ENCODE measurements around the gene LYRM2. TPM values are rescaled to one million over a fixed set of nuclear protein-coding genes. Genes with fewer than 3 reads are reported as not detected.

The LYRM2 gene
- total and polyA plus RNA-seq, 9 of the 15 experiments (the other 6 are each of a cell fraction or from before 2014, with no cell fraction given): 13.9 to 115 (median 42.9) TPM

DNA sequence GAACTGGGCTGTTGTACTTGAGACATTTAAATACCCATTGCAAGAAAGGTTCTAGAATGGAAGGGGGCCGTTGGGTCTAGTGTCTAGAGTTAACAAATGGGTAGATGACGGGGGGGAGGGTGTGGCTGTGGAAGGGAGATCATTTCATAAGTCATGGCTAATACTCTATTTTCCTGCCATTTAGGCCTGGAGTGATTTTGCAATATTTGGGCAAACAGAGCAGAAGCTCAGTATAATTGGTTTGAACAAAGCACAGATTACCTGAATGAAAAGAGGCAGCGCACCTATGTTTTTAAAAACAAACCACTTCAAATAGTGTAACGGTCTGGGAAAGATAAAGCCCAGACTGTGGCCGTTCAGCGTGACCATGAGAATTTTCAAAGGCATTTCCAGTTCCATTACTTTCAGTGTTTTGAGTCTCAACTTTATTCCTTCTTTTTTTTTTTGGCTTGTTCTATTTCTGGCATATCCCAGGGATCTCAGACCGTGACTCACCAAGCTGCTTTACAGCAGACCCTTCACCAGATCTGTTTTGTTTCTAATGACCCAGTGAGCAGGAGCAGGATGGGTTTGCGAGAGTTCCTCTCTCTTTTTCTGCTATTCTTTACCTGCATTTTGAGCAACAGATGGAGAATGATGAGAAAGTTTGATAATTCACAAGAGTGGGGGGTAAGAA, 73.7 kb downstream of the LYRM2 start:
- Histone ChIP-seq H3K27me3 (ENCODE audit: control insufficient read depth in 2 of 2, insufficient read depth in 2 of 2, low read length in 2 of 2) (peaks cover 35 to 36% of the 10 kb centered on the region in 2 experiments), H3K4me2 (ENCODE audit: insufficient read depth, low read length) (no peak overlapping the region), H3K4me3 (no peak overlapping the region), H3K79me2 (ENCODE audit: control insufficient read depth, insufficient read depth, low read length) (no peaks in the 10 kb centered on the region), H3K36me3 (ENCODE audit: control insufficient read depth, insufficient read depth, low read length) (no peaks in the 10 kb centered on the region), H3K9ac (ENCODE audit: insufficient read depth in 1 of 2, low read depth in 2 of 2, low read length in 2 of 2) (no peak overlapping the region), H3K9me3 (replicated peaks; ENCODE audit: control insufficient read depth, insufficient read depth, low read depth, low read length) (no peaks in the 10 kb centered on the region), H3K4me1 (replicated peaks in 1 of 2; ENCODE audit: control insufficient read depth in 2 of 2, insufficient read depth in 2 of 2, low read length in 2 of 2) (no peaks in the 10 kb centered on the region), H4K20me1 (replicated peaks; ENCODE audit: control insufficient read depth, insufficient read depth, low read length) (no peaks in the 10 kb centered on the region), H2AFZ (ENCODE audit: low read depth, low read length) (no peak overlapping the region), H3K27ac (ENCODE audit: extremely low read depth, low read depth, low read length) (no peak overlapping the region), H3K9me1 (ENCODE audit: control insufficient read depth, insufficient read depth, low read length) (no peaks in the 10 kb centered on the region)
- intact Hi-C loops (cut with micrococcal nuclease): no loop called here
- ATAC-seq: no peak
- no peak for FAIRE-seq
- BruUV-seq (replicated peaks): no TSS peak
- in situ Hi-C loops (cut with MboI): no loop called here
- POLR2A ChIA-PET: no interaction called here
- DNase-seq (ENCODE audit: extremely low read depth in 1 of 4, low spot score in 3 of 4): no peak
- WGBS (ENCODE audit: insufficient coverage, low coverage, missing lambda C conversion rate): 0% methylated on average over 8 of the region's 8 CpGs
- TF ChIP-seq PCBP2 (IDR thresholded peaks at IDR 0.05; ENCODE audit: low read depth, low read length, poor library complexity, severe bottlenecking) (no peak), ZNF316 (IDR thresholded peaks at IDR 0.05) (no peak), EWSR1 (IDR thresholded peaks at IDR 0.05; ENCODE audit: borderline replicate concordance, low read depth, partially characterized antibody) (no peak), BCOR (IDR thresholded peaks at IDR 0.05) (no peak), FOXJ3 (CRISPR knock-in tag; IDR thresholded peaks at IDR 0.05) (no peak), ZNF133 (CRISPR knock-in tag; IDR thresholded peaks at IDR 0.05) (no peak), HDGF (IDR thresholded peaks at IDR 0.05) (no peak), NCOR1 (IDR thresholded peaks at IDR 0.05) (no peak), RFX1 (IDR thresholded peaks at IDR 0.05) (no peak), GTF2A2 (tag; IDR thresholded peaks at IDR 0.05) (no peak), ZNF764 (CRISPR knock-in tag; IDR thresholded peaks at IDR 0.05; ENCODE audit: low read depth) (no peak)
- TF ChIP-seq, protein P1, sequence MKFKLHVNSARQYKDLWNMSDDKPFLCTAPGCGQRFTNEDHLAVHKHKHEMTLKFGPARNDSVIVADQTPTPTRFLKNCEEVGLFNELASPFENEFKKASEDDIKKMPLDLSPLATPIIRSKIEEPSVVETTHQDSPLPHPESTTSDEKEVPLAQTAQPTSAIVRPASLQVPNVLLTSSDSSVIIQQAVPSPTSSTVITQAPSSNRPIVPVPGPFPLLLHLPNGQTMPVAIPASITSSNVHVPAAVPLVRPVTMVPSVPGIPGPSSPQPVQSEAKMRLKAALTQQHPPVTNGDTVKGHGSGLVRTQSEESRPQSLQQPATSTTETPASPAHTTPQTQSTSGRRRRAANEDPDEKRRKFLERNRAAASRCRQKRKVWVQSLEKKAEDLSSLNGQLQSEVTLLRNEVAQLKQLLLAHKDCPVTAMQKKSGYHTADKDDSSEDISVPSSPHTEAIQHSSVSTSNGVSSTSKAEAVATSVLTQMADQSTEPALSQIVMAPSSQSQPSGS (CRISPR knock-in tag; IDR thresholded peaks at IDR 0.05): no peak
- TF ChIP-seq, protein P2, sequence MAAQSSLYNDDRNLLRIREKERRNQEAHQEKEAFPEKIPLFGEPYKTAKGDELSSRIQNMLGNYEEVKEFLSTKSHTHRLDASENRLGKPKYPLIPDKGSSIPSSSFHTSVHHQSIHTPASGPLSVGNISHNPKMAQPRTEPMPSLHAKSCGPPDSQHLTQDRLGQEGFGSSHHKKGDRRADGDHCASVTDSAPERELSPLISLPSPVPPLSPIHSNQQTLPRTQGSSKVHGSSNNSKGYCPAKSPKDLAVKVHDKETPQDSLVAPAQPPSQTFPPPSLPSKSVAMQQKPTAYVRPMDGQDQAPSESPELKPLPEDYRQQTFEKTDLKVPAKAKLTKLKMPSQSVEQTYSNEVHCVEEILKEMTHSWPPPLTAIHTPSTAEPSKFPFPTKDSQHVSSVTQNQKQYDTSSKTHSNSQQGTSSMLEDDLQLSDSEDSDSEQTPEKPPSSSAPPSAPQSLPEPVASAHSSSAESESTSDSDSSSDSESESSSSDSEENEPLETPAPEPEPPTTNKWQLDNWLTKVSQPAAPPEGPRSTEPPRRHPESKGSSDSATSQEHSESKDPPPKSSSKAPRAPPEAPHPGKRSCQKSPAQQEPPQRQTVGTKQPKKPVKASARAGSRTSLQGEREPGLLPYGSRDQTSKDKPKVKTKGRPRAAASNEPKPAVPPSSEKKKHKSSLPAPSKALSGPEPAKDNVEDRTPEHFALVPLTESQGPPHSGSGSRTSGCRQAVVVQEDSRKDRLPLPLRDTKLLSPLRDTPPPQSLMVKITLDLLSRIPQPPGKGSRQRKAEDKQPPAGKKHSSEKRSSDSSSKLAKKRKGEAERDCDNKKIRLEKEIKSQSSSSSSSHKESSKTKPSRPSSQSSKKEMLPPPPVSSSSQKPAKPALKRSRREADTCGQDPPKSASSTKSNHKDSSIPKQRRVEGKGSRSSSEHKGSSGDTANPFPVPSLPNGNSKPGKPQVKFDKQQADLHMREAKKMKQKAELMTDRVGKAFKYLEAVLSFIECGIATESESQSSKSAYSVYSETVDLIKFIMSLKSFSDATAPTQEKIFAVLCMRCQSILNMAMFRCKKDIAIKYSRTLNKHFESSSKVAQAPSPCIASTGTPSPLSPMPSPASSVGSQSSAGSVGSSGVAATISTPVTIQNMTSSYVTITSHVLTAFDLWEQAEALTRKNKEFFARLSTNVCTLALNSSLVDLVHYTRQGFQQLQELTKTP (IDR thresholded peaks at IDR 0.05; ENCODE audit: low read depth in 1 of 2, partially characterized antibody in 2 of 2): no peak
- CTCF ChIA-PET (ENCODE audit: low intra/inter-chr PET ratio): no interaction called here

Measured in K562 (cell line).